DOHH2 (cell line): Measurements from ENCODE around the gene MED27.

Source experiments
- CTCF ChIP-seq: fragments of 200-600 bp; sonication (generic); IDR thresholded peaks from one replicate; pipeline ENCODE4 v1.5.1; 2014; ENCODE audit warnings: antibody characterized with exemption, mild to moderate bottlenecking, low read depth, low read length; ENCODE audit not compliant: poor library complexity, severe bottlenecking
- EZH2phosphoT487 ChIP-seq: fragments of 200-600 bp; sonication (generic); IDR thresholded peaks from 2 replicates; pipeline ENCODE4 v1.6.1; 2017; ENCODE audit warnings: borderline replicate concordance, mild to moderate bottlenecking, antibody characterized with exemption, low read length, moderate library complexity, mixed read lengths

GRCh38 chr9:132125944-132126679 lies 46.4 kb upstream of the MED27 start:
- TF ChIP-seq CTCF (no peak), EZH2phosphoT487 (no peak)
